Measurements from ENCODE around the gene NPAT. TPM values are rescaled to one million over a fixed set of nuclear protein-coding genes. Genes with fewer than 3 reads are reported as not detected.
A peak's percentile ranks its signal among the peaks of the same experiment; 100 is the strongest.

The NPAT gene
- total and polyA plus RNA-seq, 2 of the 4 experiments (the other 2 are of a cell fraction): 3.1 to 10.6 TPM

GRCh38 chr11:108221371-108221770, 1.1 kb downstream of the NPAT start:
- no peak overlapping the region for H4K5ac ChIP-seq (ENCODE audit: low read depth, low read length)
- H3K4me1 ChIP-seq (ENCODE audit: control insufficient read depth, insufficient read depth, low read length): peaks cover 4% of the 10 kb centered on the region; the same call in 1 of the 2 replicates
- peak overlapping the region; percentile 87 for H3K14ac ChIP-seq (replicated peaks; ENCODE audit: low read depth, low read length)
- H4K20me1 ChIP-seq (ENCODE audit: insufficient read depth, low read length): peaks cover 4% of the 10 kb centered on the region; the same call in 1 of the 2 replicates
- no peak overlapping the region for H2AFZ ChIP-seq (replicated peaks; ENCODE audit: low read length, poor library complexity)
- no peak overlapping the region for H2AK5ac ChIP-seq (ENCODE audit: low read depth, low read length)
- no peaks in the 10 kb centered on the region for H3K27me3 ChIP-seq (ENCODE audit: control insufficient read depth, insufficient read depth, low read length)
- no peak overlapping the region for H3K4ac ChIP-seq (ENCODE audit: low read depth, low read length)
- peak overlapping the region; percentile 10 to 15; a peak in 3 of 4 replicates for H4K8ac ChIP-seq (ENCODE audit: low read depth in 2 of 2, low read length in 2 of 2)
- H2BK5ac ChIP-seq (ENCODE audit: low read depth, low read length, poor library complexity, severe bottlenecking): peak overlapping the region; percentile 47
- peaks cover 20 to 60% of the 10 kb centered on the region in 2 experiments for H3K79me1 ChIP-seq (ENCODE audit: low read depth in 1 of 2, low read length in 2 of 2)
- dilution Hi-C loops (cut with HindIII; ENCODE audit: low sequenced_read_pairs, unreplicated experiment): no loop called here
- no peak overlapping the region for H4K91ac ChIP-seq (ENCODE audit: insufficient read depth, low read depth, low read length)
- in situ Hi-C loops (cut with MboI; ENCODE audit: low sequenced_read_pairs): no loop called here
- CTCF ChIA-PET: interaction anchor here (0.5 kb wide), 1 partner anchor 49 kb away, joined by 3 read pairs; no protein-coding TSS in a partner anchor
- WGBS, 2 experiments (ENCODE audit: extremely low coverage in 2 of 2, insufficient read length in 1 of 2): 0% methylated on average over 1 of the region's 12 CpGs; no CpG with 5 or more reads in 1 of the 2 experiments
- POLR2A ChIA-PET (ENCODE audit: unreplicated experiment): no interaction called here
- H2BK120ac ChIP-seq (ENCODE audit: low read depth, low read length): no peak overlapping the region
- no peak overlapping the region for H3K18ac ChIP-seq (ENCODE audit: low read depth, low read length)
- no peak overlapping the region for H2BK15ac ChIP-seq (ENCODE audit: low read depth, low read length)
- peak overlapping the region; percentile 86 for H3K56ac ChIP-seq (ENCODE audit: extremely low read depth, insufficient read depth, low read length)
- no peaks in the 10 kb centered on the region; the same call in 1 of the 2 replicates for H3K36me3 ChIP-seq (ENCODE audit: control insufficient read depth, insufficient read depth, low read length)
- H3K4me3 ChIP-seq (ENCODE audit: insufficient read depth, low read depth, low read length): peak overlapping the region; percentile 70
- peaks cover 9% of the 10 kb centered on the region for H3K9me1 ChIP-seq (ENCODE audit: insufficient read depth, low read length)
- H3K23ac ChIP-seq (ENCODE audit: low read depth, low read length): peak overlapping the region; percentile 93
- DNase-seq: peak; percentile 45
- H2AK9ac ChIP-seq (replicated peaks; ENCODE audit: low read depth, low read length, poor library complexity): no peak overlapping the region
- ATAC-seq (ENCODE audit: low read depth): no peak
- H3K27ac ChIP-seq (ENCODE audit: insufficient read depth, low read length): peak overlapping the region; percentile 19; the same call in 1 of the 2 replicates
- TF ChIP-seq, protein P1, sequence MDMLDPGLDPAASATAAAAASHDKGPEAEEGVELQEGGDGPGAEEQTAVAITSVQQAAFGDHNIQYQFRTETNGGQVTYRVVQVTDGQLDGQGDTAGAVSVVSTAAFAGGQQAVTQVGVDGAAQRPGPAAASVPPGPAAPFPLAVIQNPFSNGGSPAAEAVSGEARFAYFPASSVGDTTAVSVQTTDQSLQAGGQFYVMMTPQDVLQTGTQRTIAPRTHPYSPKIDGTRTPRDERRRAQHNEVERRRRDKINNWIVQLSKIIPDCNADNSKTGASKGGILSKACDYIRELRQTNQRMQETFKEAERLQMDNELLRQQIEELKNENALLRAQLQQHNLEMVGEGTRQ (IDR thresholded peaks at IDR 0.05; ENCODE audit: low read depth, low read length): no peak
- no peak for TF ChIP-seq MAFK (IDR thresholded peaks at IDR 0.05; ENCODE audit: low read depth, low read length)
- no peak for TF ChIP-seq NFE2L2 (IDR thresholded peaks at IDR 0.05; ENCODE audit: low read depth, low read length)
- TF ChIP-seq RFX5 (IDR thresholded peaks at IDR 0.05; ENCODE audit: low read depth, low read length): no peak
- no peak for TF ChIP-seq FOS (IDR thresholded peaks at IDR 0.05; ENCODE audit: low read depth, low read length)
- TF ChIP-seq RAD21 (IDR thresholded peaks at IDR 0.05; ENCODE audit: low read length): no peak
- no peak for TF ChIP-seq BHLHE40 (IDR thresholded peaks at IDR 0.05; ENCODE audit: low read depth, low read length)
- TF ChIP-seq POLR2A (IDR thresholded peaks at IDR 0.05; ENCODE audit: low read depth, low read length): no peak; the same call in 1 of the 2 replicates
- H3K4me2 ChIP-seq (ENCODE audit: low read depth, low read length): peak overlapping the region; percentile 76
- no peaks in the 10 kb centered on the region for H3K9me3 ChIP-seq (ENCODE audit: control insufficient read depth, insufficient read depth, low read length)
- no TSS peak for BruUV-seq (replicated peaks)
- no peak overlapping the region for H2BK20ac ChIP-seq (ENCODE audit: low read depth, low read length)
- intact Hi-C loops (cut with micrococcal nuclease): loop anchor here (5.0 to 10.0 kb wide), 2 partner anchors 99 to 243 kb away; partner anchors contain the start of genes ACAT1 and C11orf65
- H3K9ac ChIP-seq (ENCODE audit: low read depth, low read length): peak overlapping the region; percentile 62; the same call in 1 of the 2 replicates
